Measurements from ENCODE around the gene ARHGEF7.

Gene ARHGEF7

GRCh38 chr13:111339366-111340143, 224.4 kb downstream of the ARHGEF7 start:
- DNase-seq: no peak

DNA sequence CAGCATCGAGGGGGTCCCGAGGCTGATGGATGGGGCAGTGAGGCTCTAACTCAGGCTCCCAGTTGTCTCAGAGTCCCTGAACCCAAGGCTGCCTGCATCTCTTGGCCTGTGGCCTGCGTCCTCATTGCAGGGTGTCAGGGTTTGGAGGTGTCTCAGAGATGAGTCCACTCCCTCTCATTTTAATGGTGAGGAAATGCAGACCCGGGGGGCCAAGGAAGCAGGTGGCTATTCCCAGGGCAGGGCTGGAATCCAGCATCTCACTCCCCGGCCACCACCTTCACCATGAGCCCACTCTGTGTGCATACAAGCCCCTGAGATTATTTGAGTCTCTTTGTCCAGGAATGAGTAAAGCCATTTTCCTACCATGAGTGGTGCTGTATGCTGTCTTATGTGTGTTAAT, 226.8 kb downstream of the ARHGEF7 start:
- DNase-seq: no peak

DNA sequence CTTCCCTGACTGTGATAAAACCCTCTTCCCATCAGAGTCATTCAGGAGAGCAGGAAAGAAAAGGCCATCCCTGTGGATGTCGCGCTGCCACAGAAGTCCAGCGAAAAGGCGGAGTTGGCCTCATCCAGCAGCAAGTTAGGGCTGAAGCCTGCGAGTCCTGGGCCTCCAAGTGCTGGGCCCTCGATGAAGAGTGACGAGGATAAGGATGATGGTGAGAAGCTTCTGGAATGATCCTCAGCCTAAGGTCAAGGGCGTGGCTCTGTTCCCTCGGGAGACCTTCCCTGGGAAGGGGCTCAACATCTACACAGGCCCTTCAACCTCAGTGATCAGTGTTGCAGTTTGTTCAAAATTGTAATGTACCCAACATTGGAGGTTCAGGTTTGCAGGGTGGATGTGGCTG, 227.6 kb downstream of the ARHGEF7 start:
- DNase-seq: no peak

DNA sequence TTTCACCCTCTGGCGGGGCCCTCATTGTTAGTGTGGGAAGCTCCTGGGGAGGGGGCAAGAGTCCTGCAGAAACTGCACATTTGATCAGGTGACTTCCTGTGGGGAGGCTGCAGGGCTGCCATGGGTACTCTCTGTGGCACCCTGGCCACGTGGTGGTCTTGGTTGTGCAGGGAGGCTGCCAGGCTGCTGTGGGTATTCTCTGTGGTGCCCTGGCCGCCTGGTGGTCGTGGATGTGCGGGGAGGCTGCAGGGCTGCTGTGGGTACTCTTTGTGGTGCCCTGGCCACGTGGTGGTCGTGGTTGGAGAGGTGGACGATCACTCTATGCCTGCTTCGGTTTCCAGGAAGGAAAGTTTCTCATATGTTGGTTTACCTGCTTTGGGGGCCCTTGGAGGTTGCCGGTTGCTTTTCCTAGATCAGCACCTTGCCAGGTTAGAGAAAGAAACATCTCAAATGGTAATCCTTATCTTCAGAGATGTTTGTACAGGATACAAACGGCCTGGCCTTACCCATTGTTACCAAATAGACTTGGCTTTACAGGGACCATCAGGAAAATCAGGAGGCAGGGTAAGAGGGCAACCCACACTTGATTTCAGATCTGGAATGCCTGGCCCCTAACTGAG, 228.2 kb downstream of the ARHGEF7 start:
- DNase-seq: no peak

- peak in 1 of 51 donors; percentile 12 for DNase-seq
These were observed 229.5 kb downstream of the ARHGEF7 start for GRCh38 chr13:111344471-111345191.

DNA sequence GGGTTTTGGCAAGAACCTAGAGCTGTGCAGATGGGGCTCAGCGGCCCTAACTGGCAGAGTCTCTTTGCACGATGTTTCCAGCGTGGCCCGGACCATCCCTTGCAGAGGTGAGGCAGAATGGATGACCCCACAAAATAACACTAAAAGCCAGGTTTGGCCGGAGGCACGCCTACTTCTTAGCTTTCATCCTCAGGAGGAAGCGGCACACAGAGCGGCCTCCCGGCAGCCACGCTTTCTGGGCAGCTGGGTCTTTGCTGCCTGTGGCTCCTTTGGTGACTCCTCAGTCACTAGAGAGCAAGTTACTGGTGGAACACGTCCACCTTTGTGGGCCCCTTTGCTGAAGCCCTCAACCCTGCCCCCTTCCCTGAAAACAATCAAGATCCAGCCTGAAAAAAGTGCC, 230.6 kb downstream of the ARHGEF7 start:
- no peak for DNase-seq

DNA sequence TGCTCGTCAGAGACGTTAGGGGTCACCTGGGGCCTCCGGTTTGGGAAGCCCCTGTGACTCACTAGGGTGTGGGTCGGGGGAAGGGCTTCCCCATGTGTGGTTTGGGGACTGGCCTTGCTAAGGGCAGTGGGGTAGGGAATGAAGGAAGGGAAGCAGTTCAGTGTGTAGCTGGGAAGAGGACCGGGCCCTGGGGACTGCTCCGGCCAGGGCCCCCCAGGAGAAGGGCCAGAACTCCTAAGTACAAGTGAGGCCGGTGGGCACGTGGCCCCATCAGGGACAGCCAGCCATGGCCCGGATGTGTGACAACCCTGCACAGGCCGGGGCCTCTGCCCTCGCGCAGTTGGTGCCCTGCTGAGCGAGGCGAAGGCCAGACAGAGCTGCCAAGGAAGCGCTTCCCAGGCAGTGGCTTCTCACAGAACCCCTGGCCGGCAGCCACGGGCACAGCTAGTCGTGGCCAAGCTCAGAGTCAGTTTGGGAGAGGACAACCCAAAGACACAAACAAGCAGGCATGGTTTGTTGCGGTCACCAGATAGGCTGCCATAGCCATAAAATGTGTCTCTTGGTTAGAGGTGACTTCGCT, 231.1 kb downstream of the ARHGEF7 start:
- DNase-seq: no peak

- DNase-seq: no peak
These were observed 232.3 kb downstream of the ARHGEF7 start for GRCh38 chr13:111347438-111347837.

DNA sequence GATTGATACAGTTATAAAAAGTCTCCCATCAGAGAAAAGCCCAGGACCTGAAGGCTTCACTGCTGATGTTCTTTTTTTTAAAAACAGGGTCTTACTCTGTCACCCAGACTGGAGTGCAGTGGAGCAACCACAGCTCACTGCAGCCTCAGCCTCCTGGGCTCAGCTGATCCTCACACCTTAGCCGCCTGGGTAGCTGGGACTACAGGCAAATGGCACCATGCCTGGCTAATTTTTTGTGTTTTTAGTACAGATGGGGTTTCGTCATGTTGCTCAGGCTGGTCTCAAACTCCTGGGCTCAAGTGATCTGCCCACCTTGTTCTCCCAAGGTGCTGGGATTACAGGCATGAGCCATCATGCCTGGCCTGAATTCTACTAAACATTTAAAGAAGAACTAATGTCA, 238.4 kb downstream of the ARHGEF7 start:
- no peak for DNase-seq

DNA sequence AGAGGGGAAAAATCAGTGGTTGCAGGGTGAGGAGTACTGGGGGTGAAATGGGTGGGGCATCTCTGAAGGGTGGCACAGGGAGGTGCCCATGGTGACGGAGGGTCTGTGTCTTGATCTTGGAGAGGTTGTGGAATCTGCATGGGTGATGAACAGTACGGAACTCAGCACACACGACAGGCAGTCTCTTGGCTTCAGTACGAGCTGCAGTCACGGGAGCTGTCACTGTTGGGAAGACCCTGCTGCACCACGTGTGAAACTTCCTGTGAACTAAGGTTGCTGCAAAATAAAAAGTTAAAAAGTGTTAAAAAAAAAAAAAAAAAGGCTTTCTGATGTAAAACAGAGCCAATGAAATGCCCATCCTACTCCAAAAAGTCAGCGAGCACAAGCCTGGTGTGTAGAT, 239.7 kb downstream of the ARHGEF7 start:
- no peak for DNase-seq

Data from hypothalamus (tissue), 51 donors.